ENCODE measurements around the gene CAMTA1. TPM values are rescaled to one million over a fixed set of nuclear protein-coding genes. Genes with fewer than 3 reads are reported as not detected.

CAMTA1 gene
- total RNA-seq, 1 donor from 2014 or later: 30.6 TPM

- DNase-seq: no peak
Measured at GRCh38 chr1:7261490-7261889, 476.2 kb downstream of the CAMTA1 start.

GRCh38 chr1:7262611-7263010 lies 477.4 kb downstream of the CAMTA1 start:
- DNase-seq: no peak

- DNase-seq: no peak
Measured at GRCh38 chr1:7263021-7263960, 478.0 kb downstream of the CAMTA1 start.

GRCh38 chr1:7264101-7264500 lies 478.8 kb downstream of the CAMTA1 start:
- no peak for DNase-seq

- DNase-seq: no peak
Measured at GRCh38 chr1:7265771-7266371, 480.6 kb downstream of the CAMTA1 start.

- no peak for DNase-seq
Measured at GRCh38 chr1:7266561-7266960, 481.3 kb downstream of the CAMTA1 start.

- DNase-seq: no peak
Measured at GRCh38 chr1:7267493-7267892, 482.2 kb downstream of the CAMTA1 start.

GRCh38 chr1:7268983-7269382 lies 483.7 kb downstream of the CAMTA1 start:
- no peak for DNase-seq

- no peak for DNase-seq
Measured at GRCh38 chr1:7269525-7269924, 484.3 kb downstream of the CAMTA1 start.

GRCh38 chr1:7274256-7274655 lies 489.0 kb downstream of the CAMTA1 start:
- no peak for DNase-seq

GRCh38 chr1:7278045-7278444 lies 492.8 kb downstream of the CAMTA1 start:
- DNase-seq: no peak

GRCh38 chr1:7278827-7279765 lies 493.8 kb downstream of the CAMTA1 start:
- no peak for DNase-seq

- no peak for DNase-seq
Measured at GRCh38 chr1:7279769-7280168, 494.5 kb downstream of the CAMTA1 start.

- no peak for DNase-seq
Measured at GRCh38 chr1:7280347-7280960, 495.2 kb downstream of the CAMTA1 start.

GRCh38 chr1:7281821-7282220 lies 496.6 kb downstream of the CAMTA1 start:
- no peak for DNase-seq

GRCh38 chr1:7284839-7285435 lies 499.7 kb downstream of the CAMTA1 start:
- DNase-seq: no peak

- no peak for DNase-seq
Measured at GRCh38 chr1:7285856-7286454, 500.7 kb downstream of the CAMTA1 start.

GRCh38 chr1:7287013-7287412 lies 501.8 kb downstream of the CAMTA1 start:
- no peak for DNase-seq

GRCh38 chr1:7288992-7289391 lies 503.7 kb downstream of the CAMTA1 start:
- no peak for DNase-seq

- DNase-seq: no peak
Measured at GRCh38 chr1:7289694-7290093, 504.4 kb downstream of the CAMTA1 start.

All from skin of body (tissue), 2 donors.